Liver (tissue), 3 donors: ENCODE data around the gene NPL.

ENCODE experiments used
- GABPA ChIP-seq, 2 donors: IDR thresholded peaks in 1 of 2; conservative IDR thresholded peaks in 1 of 2; 2 replicates each; pipeline ENCODE4 v1.6.1; 2016; ENCODE audit warnings: antibody characterized with exemption in 2 of 2, mild to moderate bottlenecking in 1 of 2, moderate library complexity in 1 of 2
- HNF4A ChIP-seq, 2 donors: conservative IDR thresholded peaks; 2 replicates each; pipeline ENCODE4 v1.6.1; 2016; ENCODE audit warnings: antibody characterized with exemption in 2 of 2, mild to moderate bottlenecking in 2 of 2
- JUND ChIP-seq, 2 donors: IDR thresholded peaks; 2 replicates each; pipeline ENCODE4 v1.6.1; 2016; ENCODE audit warnings: antibody characterized with exemption in 2 of 2
- RXRA ChIP-seq, 2 donors: IDR thresholded peaks; 2 replicates each; pipeline ENCODE4 v1.6.1; 2017 to 2018; ENCODE audit warnings: antibody characterized with exemption in 2 of 2, mild to moderate bottlenecking in 1 of 2
- SP1 ChIP-seq: IDR thresholded peaks from 2 replicates; pipeline ENCODE4 v1.6.1; 2018; ENCODE audit warnings: antibody characterized with exemption, mild to moderate bottlenecking
- TAF1 ChIP-seq: conservative IDR thresholded peaks from 2 replicates; pipeline ENCODE4 v1.6.1; 2016; ENCODE audit warnings: antibody characterized with exemption, mild to moderate bottlenecking
- YY1 ChIP-seq: IDR thresholded peaks from 2 replicates; pipeline ENCODE4 v1.6.1; 2016; ENCODE audit warnings: antibody characterized with exemption, mild to moderate bottlenecking
- TF ChIP-seq, protein P1 (sequence below): fragments of 150-350 bp; IDR thresholded peaks from 2 replicates; pipeline ENCODE4 v1.5.1; 2017; ENCODE audit warnings: improper control_type of control experiment, low read depth, low read length; ENCODE audit not compliant: missing input control
- TF ChIP-seq, protein P2 (sequence below): IDR thresholded peaks from 2 replicates; pipeline ENCODE4 v1.6.1; 2016; ENCODE audit warnings: antibody characterized with exemption
- TF ChIP-seq, protein P3 (sequence below): IDR thresholded peaks from 2 replicates; pipeline ENCODE4 v1.6.1; 2016; ENCODE audit warnings: antibody characterized with exemption, mild to moderate bottlenecking
- TF ChIP-seq, protein P4 (sequence below): IDR thresholded peaks from 2 replicates; pipeline ENCODE4 v1.6.1; 2016; ENCODE audit warnings: antibody characterized with exemption
- TF ChIP-seq, protein P5 (sequence below): IDR thresholded peaks from 2 replicates; pipeline ENCODE4 v1.6.1; 2016; ENCODE audit warnings: antibody characterized with exemption
- donor health status: healthy.
- donor health status: healthy.

DNA sequence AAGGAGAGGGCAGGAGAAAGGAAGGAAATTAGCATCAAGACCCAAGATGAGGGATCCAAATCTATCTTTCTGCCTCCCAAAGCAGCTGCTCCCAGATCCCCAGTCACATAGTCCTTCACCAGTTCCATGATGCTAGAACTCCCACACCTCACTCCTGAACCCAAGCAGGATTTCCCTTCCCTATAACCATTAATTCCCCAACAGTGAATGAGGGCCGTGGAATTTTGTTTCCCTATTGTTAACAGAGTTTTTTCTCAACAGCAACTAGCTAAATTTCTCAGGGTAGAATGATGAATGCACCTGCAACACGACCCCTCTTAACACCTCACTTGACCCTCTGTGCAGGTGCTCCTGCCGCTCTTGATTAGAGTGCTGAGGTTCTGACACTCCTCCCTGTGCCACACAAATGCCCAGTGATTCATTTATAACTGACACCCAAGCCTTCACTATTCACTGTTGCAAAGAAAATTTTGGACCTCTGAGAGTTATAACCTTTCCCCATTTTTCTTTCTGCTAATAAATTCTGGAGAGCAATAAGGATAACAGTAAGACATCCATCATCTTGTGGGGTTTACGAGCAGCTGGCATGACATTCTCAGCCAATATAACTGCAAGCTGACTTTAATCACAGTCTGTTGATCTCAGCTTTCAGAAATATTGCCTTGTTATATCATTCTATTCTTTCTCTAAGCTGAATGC is 25.4 kb upstream of the NPL start:
- TF ChIP-seq, protein P1, sequence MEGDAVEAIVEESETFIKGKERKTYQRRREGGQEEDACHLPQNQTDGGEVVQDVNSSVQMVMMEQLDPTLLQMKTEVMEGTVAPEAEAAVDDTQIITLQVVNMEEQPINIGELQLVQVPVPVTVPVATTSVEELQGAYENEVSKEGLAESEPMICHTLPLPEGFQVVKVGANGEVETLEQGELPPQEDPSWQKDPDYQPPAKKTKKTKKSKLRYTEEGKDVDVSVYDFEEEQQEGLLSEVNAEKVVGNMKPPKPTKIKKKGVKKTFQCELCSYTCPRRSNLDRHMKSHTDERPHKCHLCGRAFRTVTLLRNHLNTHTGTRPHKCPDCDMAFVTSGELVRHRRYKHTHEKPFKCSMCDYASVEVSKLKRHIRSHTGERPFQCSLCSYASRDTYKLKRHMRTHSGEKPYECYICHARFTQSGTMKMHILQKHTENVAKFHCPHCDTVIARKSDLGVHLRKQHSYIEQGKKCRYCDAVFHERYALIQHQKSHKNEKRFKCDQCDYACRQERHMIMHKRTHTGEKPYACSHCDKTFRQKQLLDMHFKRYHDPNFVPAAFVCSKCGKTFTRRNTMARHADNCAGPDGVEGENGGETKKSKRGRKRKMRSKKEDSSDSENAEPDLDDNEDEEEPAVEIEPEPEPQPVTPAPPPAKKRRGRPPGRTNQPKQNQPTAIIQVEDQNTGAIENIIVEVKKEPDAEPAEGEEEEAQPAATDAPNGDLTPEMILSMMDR, result no peak
- TF ChIP-seq, protein P2, sequence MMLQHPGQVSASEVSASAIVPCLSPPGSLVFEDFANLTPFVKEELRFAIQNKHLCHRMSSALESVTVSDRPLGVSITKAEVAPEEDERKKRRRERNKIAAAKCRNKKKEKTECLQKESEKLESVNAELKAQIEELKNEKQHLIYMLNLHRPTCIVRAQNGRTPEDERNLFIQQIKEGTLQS, result no peak
- TF ChIP-seq RXRA (IDR thresholded peaks at IDR 0.05) (no peak), TAF1 (no peak), YY1 (no peak), SP1 (no peak), GABPA (IDR thresholded peaks at IDR 0.05 in 1 of 2, conservative IDR thresholded peaks at IDR 0.05 in 1 of 2) (no peak), HNF4A (conservative IDR thresholded peaks at IDR 0.05) (no peak), JUND (IDR thresholded peaks at IDR 0.05) (no peak)
- TF ChIP-seq, protein P3, sequence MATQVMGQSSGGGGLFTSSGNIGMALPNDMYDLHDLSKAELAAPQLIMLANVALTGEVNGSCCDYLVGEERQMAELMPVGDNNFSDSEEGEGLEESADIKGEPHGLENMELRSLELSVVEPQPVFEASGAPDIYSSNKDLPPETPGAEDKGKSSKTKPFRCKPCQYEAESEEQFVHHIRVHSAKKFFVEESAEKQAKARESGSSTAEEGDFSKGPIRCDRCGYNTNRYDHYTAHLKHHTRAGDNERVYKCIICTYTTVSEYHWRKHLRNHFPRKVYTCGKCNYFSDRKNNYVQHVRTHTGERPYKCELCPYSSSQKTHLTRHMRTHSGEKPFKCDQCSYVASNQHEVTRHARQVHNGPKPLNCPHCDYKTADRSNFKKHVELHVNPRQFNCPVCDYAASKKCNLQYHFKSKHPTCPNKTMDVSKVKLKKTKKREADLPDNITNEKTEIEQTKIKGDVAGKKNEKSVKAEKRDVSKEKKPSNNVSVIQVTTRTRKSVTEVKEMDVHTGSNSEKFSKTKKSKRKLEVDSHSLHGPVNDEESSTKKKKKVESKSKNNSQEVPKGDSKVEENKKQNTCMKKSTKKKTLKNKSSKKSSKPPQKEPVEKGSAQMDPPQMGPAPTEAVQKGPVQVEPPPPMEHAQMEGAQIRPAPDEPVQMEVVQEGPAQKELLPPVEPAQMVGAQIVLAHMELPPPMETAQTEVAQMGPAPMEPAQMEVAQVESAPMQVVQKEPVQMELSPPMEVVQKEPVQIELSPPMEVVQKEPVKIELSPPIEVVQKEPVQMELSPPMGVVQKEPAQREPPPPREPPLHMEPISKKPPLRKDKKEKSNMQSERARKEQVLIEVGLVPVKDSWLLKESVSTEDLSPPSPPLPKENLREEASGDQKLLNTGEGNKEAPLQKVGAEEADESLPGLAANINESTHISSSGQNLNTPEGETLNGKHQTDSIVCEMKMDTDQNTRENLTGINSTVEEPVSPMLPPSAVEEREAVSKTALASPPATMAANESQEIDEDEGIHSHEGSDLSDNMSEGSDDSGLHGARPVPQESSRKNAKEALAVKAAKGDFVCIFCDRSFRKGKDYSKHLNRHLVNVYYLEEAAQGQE, result no peak
- TF ChIP-seq, protein P4, sequence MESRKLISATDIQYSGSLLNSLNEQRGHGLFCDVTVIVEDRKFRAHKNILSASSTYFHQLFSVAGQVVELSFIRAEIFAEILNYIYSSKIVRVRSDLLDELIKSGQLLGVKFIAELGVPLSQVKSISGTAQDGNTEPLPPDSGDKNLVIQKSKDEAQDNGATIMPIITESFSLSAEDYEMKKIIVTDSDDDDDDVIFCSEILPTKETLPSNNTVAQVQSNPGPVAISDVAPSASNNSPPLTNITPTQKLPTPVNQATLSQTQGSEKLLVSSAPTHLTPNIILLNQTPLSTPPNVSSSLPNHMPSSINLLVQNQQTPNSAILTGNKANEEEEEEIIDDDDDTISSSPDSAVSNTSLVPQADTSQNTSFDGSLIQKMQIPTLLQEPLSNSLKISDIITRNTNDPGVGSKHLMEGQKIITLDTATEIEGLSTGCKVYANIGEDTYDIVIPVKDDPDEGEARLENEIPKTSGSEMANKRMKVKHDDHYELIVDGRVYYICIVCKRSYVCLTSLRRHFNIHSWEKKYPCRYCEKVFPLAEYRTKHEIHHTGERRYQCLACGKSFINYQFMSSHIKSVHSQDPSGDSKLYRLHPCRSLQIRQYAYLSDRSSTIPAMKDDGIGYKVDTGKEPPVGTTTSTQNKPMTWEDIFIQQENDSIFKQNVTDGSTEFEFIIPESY, result no peak
- TF ChIP-seq, protein P5, sequence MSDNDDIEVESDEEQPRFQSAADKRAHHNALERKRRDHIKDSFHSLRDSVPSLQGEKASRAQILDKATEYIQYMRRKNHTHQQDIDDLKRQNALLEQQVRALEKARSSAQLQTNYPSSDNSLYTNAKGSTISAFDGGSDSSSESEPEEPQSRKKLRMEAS, result no peak
